ENCODE data around the gene ATAD5.

GRCh38 chr17:30913955-30914354 lies 82.2 kb downstream of the ATAD5 start:
- TF ChIP-seq CTCF (tag by site-specific recombination; IDR thresholded peaks at IDR 0.05) (no peak), ZNF561 (tag by site-specific recombination; IDR thresholded peaks at IDR 0.05; ENCODE audit: borderline replicate concordance) (no peak), ZNF792 (tag by site-specific recombination; IDR thresholded peaks at IDR 0.05) (no peak), ZNF121 (tag by site-specific recombination; IDR thresholded peaks at IDR 0.05) (no peak)
